Choroid plexus epithelial cell (primary cell): ENCODE results near the gene CPNE5.
"Not testable (repeated sequence)": the region's sequence is repeated elsewhere in the genome, so short reads cannot be mapped to it uniquely, and the experiment has no call there.

Source experiments
- DNase-seq: peaks from one replicate; pipeline ENCODE4 v3.0.0-alpha.2; 2010; ENCODE audit warnings: low read depth
- H3K4me3 ChIP-seq: 2 replicates; pipeline ENCODE4 v1.5.1; 2011; ENCODE audit warnings: low read depth, mild to moderate bottlenecking, control low read depth, low read length, moderate library complexity
- TF ChIP-seq, protein P1 (sequence below): conservative IDR thresholded peaks from 2 replicates; pipeline ENCODE4 v1.5.1; 2011; ENCODE audit warnings: low read depth, mild to moderate bottlenecking, control low read depth, inconsistent platforms, low read length, moderate library complexity

Gene CPNE5

GRCh38 chr6:36725581-36725980 lies 113.7 kb downstream of the CPNE5 start:
- no peak for DNase-seq
- TF ChIP-seq, protein P1, sequence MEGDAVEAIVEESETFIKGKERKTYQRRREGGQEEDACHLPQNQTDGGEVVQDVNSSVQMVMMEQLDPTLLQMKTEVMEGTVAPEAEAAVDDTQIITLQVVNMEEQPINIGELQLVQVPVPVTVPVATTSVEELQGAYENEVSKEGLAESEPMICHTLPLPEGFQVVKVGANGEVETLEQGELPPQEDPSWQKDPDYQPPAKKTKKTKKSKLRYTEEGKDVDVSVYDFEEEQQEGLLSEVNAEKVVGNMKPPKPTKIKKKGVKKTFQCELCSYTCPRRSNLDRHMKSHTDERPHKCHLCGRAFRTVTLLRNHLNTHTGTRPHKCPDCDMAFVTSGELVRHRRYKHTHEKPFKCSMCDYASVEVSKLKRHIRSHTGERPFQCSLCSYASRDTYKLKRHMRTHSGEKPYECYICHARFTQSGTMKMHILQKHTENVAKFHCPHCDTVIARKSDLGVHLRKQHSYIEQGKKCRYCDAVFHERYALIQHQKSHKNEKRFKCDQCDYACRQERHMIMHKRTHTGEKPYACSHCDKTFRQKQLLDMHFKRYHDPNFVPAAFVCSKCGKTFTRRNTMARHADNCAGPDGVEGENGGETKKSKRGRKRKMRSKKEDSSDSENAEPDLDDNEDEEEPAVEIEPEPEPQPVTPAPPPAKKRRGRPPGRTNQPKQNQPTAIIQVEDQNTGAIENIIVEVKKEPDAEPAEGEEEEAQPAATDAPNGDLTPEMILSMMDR = no peak

GRCh38 chr6:36724514-36725390 lies 114.5 kb downstream of the CPNE5 start:
- H3K4me3 ChIP-seq = no peak overlapping the region
- TF ChIP-seq, protein P1 = peak; percentile 81
- DNase-seq = peak; percentile 78

More at GRCh38 chr6:36725581-36725980, 113.7 kb downstream of the CPNE5 start:
- H3K4me3 ChIP-seq = no peak overlapping the region

DNA sequence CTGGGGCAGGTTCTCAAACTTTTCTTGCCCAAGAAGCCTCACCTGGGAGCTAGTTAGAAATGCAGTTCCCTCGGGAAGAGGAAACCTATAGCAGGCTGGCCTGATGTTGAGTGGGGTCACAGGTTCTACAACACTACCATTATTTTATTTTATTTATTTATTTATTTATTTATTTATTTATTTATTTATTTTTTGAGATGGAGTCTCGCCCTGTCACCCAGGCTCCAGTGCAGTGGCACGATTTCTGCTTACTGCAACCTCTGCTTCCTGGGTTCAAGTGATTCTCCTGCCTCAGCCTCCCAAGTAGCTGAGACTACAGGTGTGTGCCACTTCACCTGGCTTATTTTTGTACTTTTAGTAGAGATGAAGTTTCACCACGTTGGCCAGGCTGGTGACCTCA lies 115.3 kb downstream of the CPNE5 start:
- not testable (repeated sequence) for DNase-seq, H3K4me3 ChIP-seq

DNA sequence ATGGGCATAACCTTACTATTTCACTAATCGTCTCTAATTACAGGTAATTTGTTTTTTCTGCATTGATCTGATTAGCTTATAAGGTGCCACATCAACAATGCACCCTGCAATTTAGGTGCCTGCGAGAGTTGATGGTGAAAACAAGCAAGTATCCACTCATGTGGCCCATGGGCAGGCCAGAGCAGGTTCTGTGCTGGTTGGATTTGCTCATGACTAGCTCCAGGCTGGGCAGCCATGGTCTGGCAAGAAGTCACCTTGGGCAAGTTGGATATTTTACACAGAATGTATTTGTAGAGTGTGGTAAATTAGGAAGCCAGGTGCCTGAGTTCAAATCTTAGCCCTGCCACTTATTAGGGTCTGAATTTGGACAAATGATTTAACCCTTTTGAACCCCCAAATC lies 116.4 kb downstream of the CPNE5 start:
- TF ChIP-seq, protein P1 = no peak
- DNase-seq = no peak
- no peak overlapping the region for H3K4me3 ChIP-seq

GRCh38 chr6:36722365-36722764 lies 116.9 kb downstream of the CPNE5 start:
- no peak for DNase-seq
- no peak overlapping the region for H3K4me3 ChIP-seq
- TF ChIP-seq, protein P1 = no peak

- no peak for DNase-seq
- H3K4me3 ChIP-seq = no peak overlapping the region
- TF ChIP-seq, protein P1 = no peak
Measured at GRCh38 chr6:36721369-36722140, 117.7 kb downstream of the CPNE5 start.
